ENCODE measurements around the gene IBSP.
A peak's percentile ranks its signal among the peaks of the same experiment; 100 is the strongest.

IBSP gene

GRCh38 chr4:87799301-87800113 is at the start of gene IBSP:
Gene IBSP (plus strand): TSS chr4:87799554. CDS start chr4:87802362, 2,808 bp downstream.
- no peak for DNase-seq

- DNase-seq = no peak
These were observed 49.5 kb upstream of the IBSP start for GRCh38 chr4:87749883-87750282.

- DNase-seq = no peak
These were observed 41.1 kb upstream of the IBSP start for GRCh38 chr4:87758270-87758669.

GRCh38 chr4:87762311-87762710 is 37.0 kb upstream of the IBSP start:
- no peak for DNase-seq

- DNase-seq = no peak
These were observed 17.8 kb upstream of the IBSP start for GRCh38 chr4:87781569-87781968.

GRCh38 chr4:87783781-87784180 is 15.6 kb upstream of the IBSP start:
- DNase-seq = no peak

GRCh38 chr4:87785731-87786509 is 13.4 kb upstream of the IBSP start:
- DNase-seq = no peak

GRCh38 chr4:87802858-87803257 is 3.5 kb downstream of the IBSP start:
- no peak for DNase-seq

GRCh38 chr4:87803421-87803820 is 4.1 kb downstream of the IBSP start:
- no peak for DNase-seq

- no peak for DNase-seq
These were observed 5.5 kb downstream of the IBSP start for GRCh38 chr4:87804871-87805270.

GRCh38 chr4:87805971-87806370 is 6.6 kb downstream of the IBSP start:
- DNase-seq = no peak

GRCh38 chr4:87806520-87806919 is 7.2 kb downstream of the IBSP start:
- DNase-seq = no peak

- DNase-seq = no peak
These were observed 8.0 kb downstream of the IBSP start for GRCh38 chr4:87807402-87807801.

- no peak for DNase-seq
These were observed 12.6 kb downstream of the IBSP start for GRCh38 chr4:87811977-87812376.

GRCh38 chr4:87819281-87819919 is 20.0 kb downstream of the IBSP start:
- DNase-seq = peak; percentile 83

- no peak for DNase-seq
These were observed 23.8 kb downstream of the IBSP start for GRCh38 chr4:87823200-87823599.

- no peak for DNase-seq
These were observed 24.4 kb downstream of the IBSP start for GRCh38 chr4:87823724-87824123.

GRCh38 chr4:87824352-87824751 is 25.0 kb downstream of the IBSP start:
- DNase-seq = no peak

- DNase-seq = no peak
These were observed 33.3 kb downstream of the IBSP start, which contains the start of gene MEPE for GRCh38 chr4:87832669-87833068. Gene MEPE (plus strand): TSS chr4:87832969. CDS start chr4:87834715, 1,746 bp downstream.

GRCh38 chr4:87834401-87834800 is 35.0 kb downstream of the IBSP start:
- DNase-seq = no peak

GRCh38 chr4:87835197-87835596 is 35.8 kb downstream of the IBSP start:
- DNase-seq = no peak

- DNase-seq = no peak
These were observed 36.4 kb downstream of the IBSP start for GRCh38 chr4:87835743-87836142.

GRCh38 chr4:87838205-87838604 is 38.9 kb downstream of the IBSP start:
- DNase-seq = no peak
